ENCODE measurements around the gene PTGER3. TPM values are rescaled to one million over a fixed set of nuclear protein-coding genes. Genes with fewer than 3 reads are reported as not detected.
"Not testable (repeated sequence)": the region's sequence is repeated elsewhere in the genome, so short reads cannot be mapped to it uniquely, and the experiment has no call there.

Gene PTGER3
- total and polyA plus RNA-seq, 2 donors: 0.57 to 1.8 TPM

GRCh38 chr1:70961374-70961975 is 86.1 kb downstream of the PTGER3 start:
- no peaks in the 10 kb centered on the region for H3K9me3 ChIP-seq (ENCODE audit: control insufficient read depth in 2 of 2, insufficient read depth in 1 of 2, low read length in 1 of 2)
- WGBS: 86% methylated on average over 1 of the region's 1 CpG

DNA sequence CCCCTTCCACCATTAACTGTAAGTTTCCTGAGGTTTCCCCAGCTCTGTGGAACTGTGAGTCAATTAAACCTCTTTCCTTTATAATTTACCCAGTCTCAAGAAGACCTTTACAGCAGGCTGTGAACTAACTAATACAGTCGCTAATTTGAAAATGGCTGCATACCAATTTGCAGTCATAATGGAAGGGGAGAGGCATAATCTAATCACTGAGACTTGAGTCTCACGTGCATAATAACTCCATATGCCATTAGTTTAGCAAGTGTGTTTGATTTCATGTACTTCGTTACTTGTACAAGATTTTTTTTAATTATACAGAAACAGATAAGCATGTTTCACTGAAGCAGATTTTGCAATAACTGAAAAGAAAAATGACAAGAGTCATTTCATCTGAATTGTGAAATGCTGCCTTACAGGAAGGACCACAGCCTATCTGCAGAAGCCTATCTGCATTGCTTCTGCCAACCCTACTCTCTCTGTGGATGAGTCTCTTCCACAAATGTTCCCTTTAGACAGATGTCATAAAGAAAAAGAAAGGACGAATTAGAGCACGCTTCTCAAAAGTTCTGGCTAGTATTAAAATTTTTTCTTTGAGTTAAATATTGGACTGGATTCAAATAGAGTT is 99.1 kb downstream of the PTGER3 start:
- H3K4me3 ChIP-seq (ENCODE audit: low read length in 2 of 2): no peak overlapping the region
- no peaks in the 10 kb centered on the region for H3K9me3 ChIP-seq (ENCODE audit: control insufficient read depth in 2 of 2, insufficient read depth in 1 of 2, low read length in 1 of 2)
- DNase-seq (ENCODE audit: low read depth in 6 of 9, low spot score in 9 of 9): no peak
- 91% methylated on average over 5 of the region's 5 CpGs for whole genome bisulfite sequencing
- no peaks in the 10 kb centered on the region for H3K36me3 ChIP-seq (ENCODE audit: control insufficient read depth in 2 of 2, insufficient read depth in 2 of 2, low read length in 1 of 2)
- no peaks in the 10 kb centered on the region for H3K27me3 ChIP-seq (ENCODE audit: control insufficient read depth in 2 of 2, insufficient read depth in 1 of 2, low read length in 1 of 2)
- H3K27ac ChIP-seq (ENCODE audit: low read depth in 1 of 2, low read length in 1 of 2): no peak overlapping the region
- no peaks in the 10 kb centered on the region for H3K4me1 ChIP-seq (ENCODE audit: control insufficient read depth in 2 of 2, insufficient read depth in 2 of 2, low read length in 2 of 2)

More at GRCh38 chr1:70961374-70961975, 86.1 kb downstream of the PTGER3 start:
- Histone ChIP-seq H3K27me3 (ENCODE audit: control insufficient read depth in 2 of 2, insufficient read depth in 1 of 2, low read length in 1 of 2) (no peaks in the 10 kb centered on the region), H3K36me3 (ENCODE audit: control insufficient read depth in 2 of 2, insufficient read depth in 2 of 2, low read length in 1 of 2) (no peaks in the 10 kb centered on the region), H3K27ac (ENCODE audit: low read depth in 1 of 2, low read length in 1 of 2) (no peak overlapping the region), H3K4me3 (ENCODE audit: low read length in 2 of 2) (no peak overlapping the region), H3K4me1 (ENCODE audit: control insufficient read depth in 2 of 2, insufficient read depth in 2 of 2, low read length in 2 of 2) (no peaks in the 10 kb centered on the region)
- DNase-seq (ENCODE audit: low read depth in 6 of 9, low spot score in 9 of 9): no peak

- Histone ChIP-seq H3K27me3 (ENCODE audit: control insufficient read depth in 2 of 2, insufficient read depth in 1 of 2, low read length in 1 of 2) (no peaks in the 10 kb centered on the region), H3K36me3 (ENCODE audit: control insufficient read depth in 2 of 2, insufficient read depth in 2 of 2, low read length in 1 of 2) (no peaks in the 10 kb centered on the region), H3K4me3 (ENCODE audit: low read length in 2 of 2) (no peak overlapping the region), H3K9me3 (ENCODE audit: control insufficient read depth in 2 of 2, insufficient read depth in 1 of 2, low read length in 1 of 2) (no peaks in the 10 kb centered on the region), H3K27ac (ENCODE audit: low read depth in 1 of 2, low read length in 1 of 2) (no peak overlapping the region), H3K4me1 (ENCODE audit: control insufficient read depth in 2 of 2, insufficient read depth in 2 of 2, low read length in 2 of 2) (no peaks in the 10 kb centered on the region)
- DNase-seq (ENCODE audit: low read depth in 6 of 9, low spot score in 9 of 9): no peak
- 94% methylated on average over 2 of the region's 2 CpGs for WGBS
Measured at GRCh38 chr1:70947835-70948234, 99.8 kb downstream of the PTGER3 start.

- no peaks in the 10 kb centered on the region for H3K4me1 ChIP-seq (ENCODE audit: control insufficient read depth in 2 of 2, insufficient read depth in 2 of 2, low read length in 2 of 2)
- no peak overlapping the region for H3K27ac ChIP-seq (ENCODE audit: low read depth in 1 of 2, low read length in 1 of 2)
- no peaks in the 10 kb centered on the region for H3K9me3 ChIP-seq (ENCODE audit: control insufficient read depth in 2 of 2, insufficient read depth in 1 of 2, low read length in 1 of 2)
- WGBS: 96% methylated on average over 2 of the region's 2 CpGs
- no peaks in the 10 kb centered on the region for H3K27me3 ChIP-seq (ENCODE audit: control insufficient read depth in 2 of 2, insufficient read depth in 1 of 2, low read length in 1 of 2)
- H3K36me3 ChIP-seq (ENCODE audit: control insufficient read depth in 2 of 2, insufficient read depth in 2 of 2, low read length in 1 of 2): no peaks in the 10 kb centered on the region
- no peak for DNase-seq (ENCODE audit: low read depth in 6 of 9, low spot score in 9 of 9)
- H3K4me3 ChIP-seq (ENCODE audit: low read length in 2 of 2): no peak overlapping the region
Measured at GRCh38 chr1:70945676-70946075, 101.9 kb downstream of the PTGER3 start.

DNA sequence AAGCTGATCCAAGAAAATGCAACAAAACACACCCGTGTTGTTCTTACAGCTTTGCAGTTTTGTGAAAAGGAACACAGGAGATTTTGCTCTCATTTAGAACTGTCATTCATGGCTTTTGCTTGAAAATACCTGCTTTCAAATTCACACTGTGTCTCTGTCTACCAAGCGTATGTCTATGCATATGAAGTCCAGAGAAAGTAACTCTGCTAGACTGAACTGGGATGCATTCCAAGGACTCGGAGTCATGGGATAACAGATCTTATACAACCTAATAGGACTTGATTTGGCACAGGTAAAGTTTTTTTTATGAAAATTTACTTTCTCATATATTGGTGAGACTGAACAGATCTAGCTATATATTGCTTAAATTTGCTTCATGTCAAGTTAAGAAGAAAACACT is 102.4 kb downstream of the PTGER3 start:
- Histone ChIP-seq H3K9me3 (ENCODE audit: control insufficient read depth in 2 of 2, insufficient read depth in 1 of 2, low read length in 1 of 2) (no peaks in the 10 kb centered on the region), H3K27ac (ENCODE audit: low read depth in 1 of 2, low read length in 1 of 2) (no peak overlapping the region), H3K4me1 (ENCODE audit: control insufficient read depth in 2 of 2, insufficient read depth in 2 of 2, low read length in 2 of 2) (no peaks in the 10 kb centered on the region), H3K36me3 (ENCODE audit: control insufficient read depth in 2 of 2, insufficient read depth in 2 of 2, low read length in 1 of 2) (no peaks in the 10 kb centered on the region), H3K27me3 (ENCODE audit: control insufficient read depth in 2 of 2, insufficient read depth in 1 of 2, low read length in 1 of 2) (no peaks in the 10 kb centered on the region), H3K4me3 (ENCODE audit: low read length in 2 of 2) (no peak overlapping the region)
- WGBS: 91% methylated on average over 3 of the region's 3 CpGs
- peak in 1 of 9 donors; percentile 3 for DNase-seq (ENCODE audit: low read depth in 6 of 9, low spot score in 9 of 9)

DNA sequence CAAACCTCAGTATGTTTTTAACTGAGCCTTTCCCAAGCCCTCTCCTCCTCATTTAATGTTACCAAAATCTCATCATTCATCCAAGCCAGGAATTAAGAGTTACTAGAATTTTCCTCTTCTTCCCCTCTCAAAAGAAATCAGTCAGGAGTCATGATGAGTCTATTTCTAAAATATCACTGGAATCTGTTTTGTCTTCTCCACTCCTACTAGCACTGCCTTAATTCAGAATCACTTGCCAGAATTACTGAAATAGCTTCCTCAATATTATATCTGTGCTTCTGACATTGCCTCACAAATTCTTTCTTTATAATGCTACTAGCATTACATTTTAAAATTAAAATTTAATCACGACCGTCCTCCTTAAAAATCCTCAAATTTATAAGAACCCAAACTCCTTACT is 106.1 kb downstream of the PTGER3 start:
- Histone ChIP-seq H3K4me1 (ENCODE audit: control insufficient read depth in 2 of 2, insufficient read depth in 2 of 2, low read length in 2 of 2) (no peaks in the 10 kb centered on the region), H3K27ac (ENCODE audit: low read depth in 1 of 2, low read length in 1 of 2) (no peak overlapping the region), H3K9me3 (ENCODE audit: control insufficient read depth in 2 of 2, insufficient read depth in 1 of 2, low read length in 1 of 2) (peaks cover 0 to 8% of the 10 kb centered on the region in 2 donors), H3K36me3 (ENCODE audit: control insufficient read depth in 2 of 2, insufficient read depth in 2 of 2, low read length in 1 of 2) (no peaks in the 10 kb centered on the region), H3K27me3 (ENCODE audit: control insufficient read depth in 2 of 2, insufficient read depth in 1 of 2, low read length in 1 of 2) (no peaks in the 10 kb centered on the region), H3K4me3 (ENCODE audit: low read length in 2 of 2) (no peak overlapping the region)
- no peak for DNase-seq (ENCODE audit: low read depth in 6 of 9, low spot score in 9 of 9)
- 96% methylated on average over 2 of the region's 2 CpGs for WGBS

GRCh38 chr1:70940398-70940797 is 107.2 kb downstream of the PTGER3 start:
- not testable (repeated sequence) for H3K27ac ChIP-seq (ENCODE audit: low read depth in 1 of 2, low read length in 1 of 2); H3K4me3 ChIP-seq (ENCODE audit: low read length in 2 of 2); H3K36me3 ChIP-seq (ENCODE audit: control insufficient read depth in 2 of 2, insufficient read depth in 2 of 2, low read length in 1 of 2); H3K4me1 ChIP-seq (ENCODE audit: control insufficient read depth in 2 of 2, insufficient read depth in 2 of 2, low read length in 2 of 2); DNase-seq (ENCODE audit: low read depth in 6 of 9, low spot score in 9 of 9); H3K27me3 ChIP-seq (ENCODE audit: control insufficient read depth in 2 of 2, insufficient read depth in 1 of 2, low read length in 1 of 2); H3K9me3 ChIP-seq (ENCODE audit: control insufficient read depth in 2 of 2, insufficient read depth in 1 of 2, low read length in 1 of 2)
- 77% methylated on average over 2 of the region's 2 CpGs for WGBS

- Histone ChIP-seq H3K9me3 (ENCODE audit: control insufficient read depth in 2 of 2, insufficient read depth in 1 of 2, low read length in 1 of 2) (peaks cover 0 to 6% of the 10 kb centered on the region in 2 donors), H3K27me3 (ENCODE audit: control insufficient read depth in 2 of 2, insufficient read depth in 1 of 2, low read length in 1 of 2) (no peaks in the 10 kb centered on the region), H3K27ac (ENCODE audit: low read depth in 1 of 2, low read length in 1 of 2) (no peak overlapping the region), H3K4me1 (ENCODE audit: control insufficient read depth in 2 of 2, insufficient read depth in 2 of 2, low read length in 2 of 2) (no peaks in the 10 kb centered on the region), H3K36me3 (ENCODE audit: control insufficient read depth in 2 of 2, insufficient read depth in 2 of 2, low read length in 1 of 2) (no peaks in the 10 kb centered on the region), H3K4me3 (ENCODE audit: low read length in 2 of 2) (no peak overlapping the region)
- 89% methylated on average over 5 of the region's 5 CpGs for WGBS
- no peak for DNase-seq (ENCODE audit: low read depth in 6 of 9, low spot score in 9 of 9)
Measured at GRCh38 chr1:70934194-70934961, 113.2 kb downstream of the PTGER3 start.

- Histone ChIP-seq H3K36me3 (ENCODE audit: control insufficient read depth in 2 of 2, insufficient read depth in 2 of 2, low read length in 1 of 2) (no peaks in the 10 kb centered on the region), H3K27me3 (ENCODE audit: control insufficient read depth in 2 of 2, insufficient read depth in 1 of 2, low read length in 1 of 2) (no peaks in the 10 kb centered on the region), H3K4me3 (ENCODE audit: low read length in 2 of 2) (no peak overlapping the region), H3K27ac (ENCODE audit: low read depth in 1 of 2, low read length in 1 of 2) (no peak overlapping the region), H3K4me1 (ENCODE audit: control insufficient read depth in 2 of 2, insufficient read depth in 2 of 2, low read length in 2 of 2) (no peaks in the 10 kb centered on the region), H3K9me3 (ENCODE audit: control insufficient read depth in 2 of 2, insufficient read depth in 1 of 2, low read length in 1 of 2) (peaks cover 0 to under 1% of the 10 kb centered on the region in 2 donors)
- 23% methylated on average over 1 of the region's 1 CpG for WGBS
- no peak for DNase-seq (ENCODE audit: low read depth in 6 of 9, low spot score in 9 of 9)
Measured at GRCh38 chr1:70930062-70930461, 117.6 kb downstream of the PTGER3 start.

Data from thymus (tissue), 11 donors.